Activated T-cell treated with anti-CD3 and anti-CD28 coated beads for 1 hour (primary cell): ENCODE measurements around the gene AGFG1.

Experiments used
- DNase-seq: peaks from one replicate; pipeline ENCODE4 v3.0.0-alpha.2; 2020; ENCODE audit warnings: low read depth

Gene AGFG1

DNA sequence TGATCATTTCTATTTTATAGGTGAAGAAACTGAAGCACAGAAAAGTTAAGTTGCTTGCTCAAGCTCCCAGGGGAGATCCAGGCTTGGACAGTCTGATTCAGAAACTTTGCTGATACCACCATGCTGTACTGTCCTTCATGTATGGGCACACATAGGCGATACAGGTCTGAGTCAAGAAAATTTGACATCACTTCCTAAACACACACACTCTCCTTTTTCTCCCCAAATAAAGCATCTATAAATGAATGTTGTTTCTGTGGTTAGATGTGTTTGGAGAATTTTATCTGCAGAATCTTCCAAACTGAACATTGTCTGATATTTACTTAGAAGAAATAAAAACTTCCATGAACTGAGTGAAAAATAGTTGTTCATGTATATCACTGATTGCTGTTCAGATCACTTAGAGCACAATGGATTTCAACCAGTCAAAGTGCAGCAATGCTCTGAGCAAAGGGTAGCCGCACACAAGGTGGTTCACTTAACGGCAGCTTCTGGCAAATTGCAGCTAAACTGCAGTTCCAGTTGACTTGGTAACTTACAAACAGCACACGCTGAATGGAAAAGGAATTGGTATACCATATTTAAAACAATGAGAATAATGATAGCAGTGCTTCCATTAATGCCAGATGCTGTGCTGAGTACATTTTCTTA, 10.0 kb upstream of the AGFG1 start:
- no peak for DNase-seq

DNA sequence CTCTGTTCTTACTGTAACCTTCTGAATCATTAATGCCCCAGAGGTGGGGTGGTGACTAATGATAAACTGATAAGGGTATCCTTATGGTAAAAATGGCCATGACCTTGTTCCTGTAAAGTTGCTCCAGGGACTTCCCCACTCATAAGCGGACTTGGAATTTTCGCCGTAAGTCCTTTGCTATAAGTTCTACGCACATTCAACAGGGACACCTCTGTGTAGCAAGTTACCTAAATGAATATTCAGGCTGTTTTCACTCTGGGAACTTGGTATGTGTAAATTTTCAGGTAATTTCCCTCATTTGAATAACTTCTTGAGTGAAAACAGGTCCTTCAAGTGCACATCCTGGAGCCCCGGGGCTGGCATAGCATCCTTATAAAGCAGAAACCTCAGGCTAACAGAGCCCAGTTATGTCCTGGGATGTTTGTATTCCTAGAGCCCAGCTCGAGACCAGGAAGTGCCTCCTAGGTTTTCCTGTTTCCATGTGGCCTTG, 9.4 kb upstream of the AGFG1 start:
- no peak for DNase-seq

DNA sequence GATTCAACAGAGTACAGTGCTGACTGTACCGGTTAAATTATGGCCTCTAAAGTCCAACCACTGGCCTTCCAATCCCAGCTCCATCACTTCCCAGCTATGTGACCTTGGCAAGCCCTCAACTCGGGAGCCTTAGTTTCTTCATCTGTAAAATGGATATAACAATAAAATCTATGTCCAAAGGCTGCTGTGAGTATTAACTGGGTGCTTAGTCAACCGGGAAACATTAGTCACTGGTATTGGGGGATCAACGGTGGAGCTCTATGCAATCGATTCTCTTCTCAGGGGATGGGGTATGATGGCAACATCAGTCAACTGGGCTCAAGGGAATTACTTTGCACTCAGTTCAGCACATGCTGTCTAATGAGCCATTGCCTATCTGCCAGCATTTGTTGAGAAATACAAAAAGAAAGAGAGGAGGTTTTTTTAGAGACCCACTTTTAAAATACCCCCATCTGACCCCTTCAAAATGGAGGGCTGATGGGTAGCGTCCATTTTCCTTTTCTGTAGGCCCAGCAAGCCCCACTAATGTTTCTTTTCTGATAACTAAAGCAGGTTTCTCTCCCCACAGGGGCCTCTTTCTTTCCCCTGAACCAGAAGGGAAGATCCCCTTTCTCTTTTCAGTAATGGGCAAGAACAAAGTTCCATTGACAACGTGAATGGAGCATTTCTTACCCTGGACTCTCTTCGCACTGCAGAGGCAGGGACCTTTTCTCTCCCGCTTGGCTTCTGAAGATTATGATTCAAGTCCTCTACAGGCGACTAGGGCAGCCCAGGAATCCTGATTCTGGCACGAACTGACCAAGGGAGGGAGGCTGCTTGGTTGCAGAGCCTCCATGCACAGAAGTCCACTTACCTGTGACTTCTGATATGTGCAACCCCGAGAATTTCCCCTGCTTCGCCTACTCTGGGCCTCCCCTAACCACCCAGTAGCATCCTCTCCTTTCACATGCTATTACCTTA, 8.7 kb upstream of the AGFG1 start:
- no peak for DNase-seq

DNA sequence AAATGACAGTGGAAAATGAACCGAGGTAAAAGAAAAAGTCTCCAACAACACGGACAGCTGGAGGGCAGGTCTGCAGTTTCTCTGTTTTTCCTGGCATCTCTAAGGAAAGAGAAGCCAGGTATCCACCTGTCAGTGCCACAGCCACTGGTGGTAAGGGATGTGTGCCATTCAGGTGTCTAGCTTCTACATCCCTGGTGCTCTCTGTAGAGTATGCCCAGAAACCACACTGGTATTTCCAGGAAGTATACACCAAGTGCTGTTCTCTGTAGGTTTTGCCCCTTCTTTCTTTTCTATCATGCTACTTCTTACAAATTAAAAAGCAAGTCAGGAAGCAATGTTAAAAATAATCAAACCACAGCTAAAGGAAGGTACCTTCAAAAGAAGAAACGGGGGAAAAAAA, 7.6 kb upstream of the AGFG1 start:
- DNase-seq: no peak

DNA sequence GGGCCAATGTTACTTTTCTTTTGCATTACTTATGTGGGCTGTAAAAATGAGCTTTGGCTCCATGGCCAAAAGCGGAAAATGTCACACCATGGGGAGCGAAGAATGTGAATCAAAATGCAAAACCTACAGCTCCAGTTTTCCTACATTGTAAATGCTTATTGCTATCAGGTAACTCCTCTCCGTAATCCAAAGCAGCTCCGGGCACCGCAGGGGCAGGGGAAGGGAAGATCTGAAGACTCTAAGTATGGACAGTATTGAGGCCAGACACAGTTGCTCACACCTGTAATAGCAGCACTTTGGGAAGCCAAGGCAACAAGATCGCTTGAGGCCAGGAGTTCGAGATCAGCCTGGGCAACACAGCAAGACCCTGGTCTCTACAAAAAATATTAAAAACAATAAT, 7.1 kb upstream of the AGFG1 start:
- no peak for DNase-seq

DNA sequence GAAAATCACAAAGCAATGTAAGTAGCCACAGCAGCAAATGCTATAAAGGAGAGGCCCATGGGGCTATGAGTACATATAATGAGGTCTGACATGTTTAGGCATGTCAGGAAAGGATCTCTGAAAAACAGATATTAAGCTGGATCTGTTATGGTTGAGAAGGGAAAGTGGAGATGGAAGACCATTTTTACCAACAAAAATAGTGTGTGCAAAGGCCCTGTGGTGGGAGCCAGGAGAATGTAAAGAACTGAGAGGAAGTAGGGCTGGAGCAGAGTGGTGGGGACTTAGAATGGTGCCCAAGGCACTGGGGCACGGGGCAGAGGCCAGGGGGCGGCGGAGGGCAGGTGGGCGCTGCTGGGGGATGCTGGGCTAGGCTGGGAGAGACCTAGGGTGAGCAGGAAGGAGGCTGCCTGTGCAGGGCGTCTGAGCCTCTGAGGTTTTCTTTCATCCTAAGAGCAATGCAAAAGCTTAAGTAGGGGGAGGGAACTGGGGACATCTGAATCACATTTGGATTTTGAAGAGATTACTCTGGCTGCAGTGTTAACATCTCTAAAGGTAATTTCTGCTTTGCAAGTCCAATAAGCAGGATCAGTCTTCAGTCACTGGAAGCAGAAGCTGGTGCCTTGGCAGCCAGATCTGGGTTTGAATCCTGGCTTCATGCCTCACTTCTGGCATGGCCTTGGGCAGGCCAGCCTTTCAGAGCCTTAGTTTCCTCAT, 4.9 kb upstream of the AGFG1 start:
- no peak for DNase-seq

DNA sequence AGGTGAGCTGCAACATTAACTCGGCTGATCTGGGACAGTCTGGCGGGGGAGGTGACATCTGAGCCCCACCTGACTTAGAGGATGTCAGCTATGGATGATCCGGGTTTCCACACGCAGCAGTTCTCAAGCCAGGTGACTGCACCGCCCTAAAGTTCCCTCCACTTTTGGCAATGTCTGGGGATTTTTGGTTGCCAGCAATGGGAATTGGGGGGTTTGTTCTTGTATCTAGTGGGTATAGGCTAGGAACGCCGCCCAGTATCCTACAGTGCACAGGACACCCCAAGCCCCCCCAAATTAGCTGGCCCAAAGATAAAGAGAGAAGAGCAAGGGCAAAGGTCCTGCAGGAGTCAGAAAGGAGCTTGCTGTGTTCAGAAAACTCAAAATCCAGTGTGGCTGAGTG, 544 bp upstream of the AGFG1 start:
- no peak for DNase-seq

DNA sequence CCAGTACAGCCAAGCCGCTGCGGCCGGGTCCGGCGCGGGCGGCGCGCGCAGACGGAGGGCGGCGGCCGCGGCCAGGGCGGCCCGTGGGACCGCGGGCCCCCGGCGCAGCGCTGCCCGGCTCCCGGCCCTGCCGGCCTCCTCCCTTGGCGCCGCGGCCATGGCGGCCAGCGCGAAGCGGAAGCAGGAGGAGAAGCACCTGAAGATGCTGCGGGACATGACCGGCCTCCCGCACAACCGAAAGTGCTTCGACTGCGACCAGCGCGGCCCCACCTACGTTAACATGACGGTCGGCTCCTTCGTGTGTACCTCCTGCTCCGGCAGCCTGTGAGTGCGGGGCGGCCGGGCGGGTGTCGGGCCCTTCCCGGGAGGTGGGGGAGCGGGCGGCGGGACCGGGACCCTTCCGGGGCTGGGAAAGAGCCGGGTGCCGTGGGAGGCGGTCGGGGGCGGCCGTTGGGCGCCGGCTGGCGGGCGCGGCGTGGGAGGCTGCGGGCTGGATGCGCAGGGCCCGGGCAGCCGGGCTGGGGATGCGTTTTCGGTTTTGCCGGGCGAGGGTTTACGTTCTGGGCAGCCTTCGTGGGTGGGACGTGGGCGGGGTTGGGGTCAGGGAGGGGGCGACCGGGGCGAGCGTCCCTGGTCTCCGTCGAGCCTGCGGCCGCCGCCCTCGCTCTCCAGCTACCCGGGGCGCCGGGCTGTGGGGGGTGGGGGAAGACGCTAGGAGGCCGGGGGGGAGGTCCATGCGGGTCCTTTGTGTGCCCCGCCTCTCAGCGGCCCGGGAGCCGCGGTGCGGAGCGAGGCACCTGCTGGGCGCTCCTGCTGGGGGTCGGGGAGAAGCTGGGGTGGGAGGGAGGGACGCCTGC, 537 bp downstream of the AGFG1 start:
- DNase-seq: peak; percentile 18

DNA sequence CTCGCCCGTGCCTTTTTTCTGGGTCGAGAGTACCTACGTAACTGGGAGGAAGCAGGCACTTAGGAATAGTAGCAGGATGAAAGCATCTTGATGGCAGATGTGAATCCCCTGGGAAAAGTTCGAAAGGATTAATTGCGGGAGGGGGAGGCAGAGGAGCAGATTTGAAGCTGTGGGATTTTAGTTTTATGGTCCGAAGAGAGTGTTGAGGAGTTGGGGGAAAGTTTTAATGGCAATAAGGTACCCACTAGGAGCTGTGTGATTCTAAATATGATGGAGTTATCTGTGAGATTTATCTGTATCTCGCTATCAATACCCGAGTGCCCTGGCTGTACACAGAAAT, 1.1 kb downstream of the AGFG1 start:
- DNase-seq: no peak

DNA sequence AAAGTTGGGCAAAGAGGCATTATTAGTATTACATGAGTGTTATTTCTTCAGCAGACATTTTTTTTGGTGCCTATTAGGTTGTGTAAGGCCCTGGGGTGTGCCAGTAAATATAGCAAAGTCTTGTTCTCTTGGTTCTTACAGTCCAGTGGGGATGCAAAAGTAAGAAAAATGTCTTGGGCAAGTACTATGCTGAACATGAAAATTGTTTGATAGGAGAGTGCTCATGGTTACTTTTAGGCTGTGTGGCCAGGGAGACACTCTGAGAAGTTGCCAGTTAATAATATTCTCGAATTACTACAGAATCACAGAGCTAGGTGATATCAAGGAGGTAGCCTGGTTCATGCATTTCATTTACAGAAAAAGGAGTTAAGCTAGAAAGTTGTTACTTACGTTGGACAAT, 1.9 kb downstream of the AGFG1 start:
- DNase-seq: no peak

DNA sequence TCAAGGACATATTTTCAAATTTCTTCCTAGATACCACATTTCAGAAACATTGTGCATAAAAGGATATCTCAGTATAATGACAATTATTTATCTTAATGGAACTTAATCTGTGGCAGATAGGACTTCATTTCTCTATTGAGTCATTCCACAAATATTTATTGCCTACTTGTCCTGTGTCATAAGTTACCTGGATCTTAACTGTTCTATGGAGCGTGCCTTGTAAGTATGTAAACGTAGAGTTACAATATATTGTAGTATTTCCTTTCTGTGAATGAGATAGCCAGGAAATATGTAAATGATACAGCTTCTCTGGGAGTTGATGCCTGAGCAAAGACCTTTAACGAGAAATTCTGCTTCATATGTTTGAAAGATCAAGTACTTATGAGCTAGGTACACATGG, 2.5 kb downstream of the AGFG1 start:
- no peak for DNase-seq

DNA sequence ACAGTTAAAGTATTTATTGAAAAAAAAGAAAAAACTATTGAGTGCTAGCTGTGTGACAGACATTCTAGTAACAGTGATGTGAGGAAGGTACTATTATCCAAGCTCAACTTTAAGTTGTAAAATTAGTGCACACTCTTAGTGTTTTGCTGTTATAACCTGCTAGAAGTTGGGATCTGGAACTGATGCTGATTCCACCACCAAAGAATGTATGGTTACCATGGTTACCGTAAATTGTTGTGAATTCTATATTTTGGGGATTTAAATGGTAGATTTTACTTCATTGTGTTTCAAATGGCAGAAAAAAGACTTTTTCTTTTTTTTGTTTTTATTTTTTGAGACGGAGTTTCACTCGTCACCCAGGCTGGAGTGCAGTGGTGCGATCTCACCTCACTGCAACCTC, 5.3 kb downstream of the AGFG1 start:
- DNase-seq: no peak

DNA sequence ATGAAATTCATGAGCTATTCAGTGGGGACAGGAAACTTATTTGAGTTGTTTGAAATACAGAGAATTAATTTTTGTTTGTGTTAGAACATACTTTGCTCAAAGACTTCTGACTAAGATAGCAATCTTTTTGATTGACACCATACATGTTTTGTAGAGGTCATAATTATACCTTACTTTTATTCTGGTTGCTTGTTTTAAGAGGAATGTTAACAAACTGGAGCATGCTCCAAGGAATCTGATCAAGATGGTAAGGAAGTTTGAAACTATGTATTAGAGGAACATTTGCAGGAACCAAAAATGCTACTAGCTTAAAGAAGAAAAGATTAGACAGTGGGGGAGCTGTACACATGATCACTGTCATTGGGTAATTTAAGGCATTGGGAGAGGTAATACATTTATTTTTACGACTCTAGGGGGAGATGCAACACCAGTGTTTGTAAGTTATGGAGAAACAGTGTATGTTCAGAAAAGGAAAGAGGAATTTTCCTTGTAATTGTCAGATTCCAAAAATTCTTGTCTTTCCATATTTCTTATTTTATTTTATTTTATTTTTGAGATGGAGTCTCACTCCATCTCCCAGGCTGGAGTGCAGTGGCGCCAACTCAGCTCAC, 8.0 kb downstream of the AGFG1 start:
- DNase-seq: no peak

DNA sequence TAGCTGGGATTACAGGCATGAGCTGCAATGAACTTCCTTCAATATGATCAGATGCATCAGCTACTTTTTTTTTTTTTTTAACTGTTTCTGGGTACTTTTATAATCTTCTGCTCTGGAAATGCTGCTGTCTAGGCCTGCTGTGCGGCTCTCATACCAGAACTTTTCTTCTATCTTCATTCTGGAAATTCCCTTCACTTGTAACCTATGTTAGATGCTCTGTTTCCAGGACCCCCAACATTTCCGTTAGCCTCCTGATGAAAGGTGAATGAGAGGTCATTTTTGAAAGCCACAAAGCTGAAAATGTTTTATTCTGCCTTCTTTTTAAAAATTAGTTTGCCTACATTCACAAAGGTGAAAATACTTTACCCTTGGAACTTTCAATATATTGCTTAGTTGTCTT, 8.6 kb downstream of the AGFG1 start:
- no peak for DNase-seq

DNA sequence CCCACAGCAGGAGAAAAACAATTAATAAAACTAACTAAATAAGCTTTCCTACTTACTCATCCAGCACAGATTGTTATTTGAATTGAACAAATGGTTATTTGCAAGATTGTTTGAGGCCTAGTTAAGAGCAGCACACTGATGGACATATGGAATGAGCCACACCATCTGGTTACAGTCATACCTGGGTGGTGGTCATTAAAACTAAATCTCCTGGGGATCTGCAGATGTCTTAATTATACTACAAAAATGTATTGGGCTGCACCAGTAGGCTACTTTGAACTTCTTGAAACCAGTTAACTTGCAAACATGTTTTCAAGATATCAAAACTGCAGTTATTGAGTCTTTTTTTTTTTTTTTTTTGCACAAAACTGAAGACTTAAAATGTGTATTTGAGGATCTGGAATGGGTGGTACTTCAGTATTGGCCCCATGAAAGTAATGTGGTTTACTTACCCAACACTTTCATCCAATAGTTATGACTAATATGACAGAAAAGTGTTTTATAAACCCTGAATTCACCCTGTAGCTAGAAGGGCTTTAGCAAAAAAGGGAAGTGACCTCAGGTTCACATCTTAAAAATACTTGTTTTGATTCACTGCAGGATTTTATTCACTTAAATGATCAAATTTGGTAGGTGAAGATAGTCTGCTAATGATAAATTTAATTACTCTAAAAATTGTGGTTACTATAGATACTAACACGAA, 10.8 kb downstream of the AGFG1 start:
- no peak for DNase-seq

DNA sequence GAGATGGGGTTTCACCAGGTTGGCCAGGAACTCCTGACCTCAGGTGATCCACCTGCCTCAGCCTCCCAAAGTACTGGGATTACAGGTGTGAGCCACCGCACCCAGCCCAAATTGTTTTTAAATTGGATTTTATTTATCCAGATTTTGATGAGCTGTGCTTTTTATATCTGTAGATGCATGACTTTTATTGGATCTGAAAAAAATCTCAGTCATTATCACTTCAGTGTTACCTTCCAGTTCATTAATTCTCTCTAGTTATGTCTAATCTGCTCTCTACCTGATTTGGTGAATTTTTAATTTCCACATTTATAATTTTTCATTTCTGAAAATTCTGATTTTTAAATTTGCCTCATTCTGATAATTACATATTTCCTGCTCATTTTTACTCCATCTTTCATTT, 13.5 kb downstream of the AGFG1 start:
- no peak for DNase-seq

DNA sequence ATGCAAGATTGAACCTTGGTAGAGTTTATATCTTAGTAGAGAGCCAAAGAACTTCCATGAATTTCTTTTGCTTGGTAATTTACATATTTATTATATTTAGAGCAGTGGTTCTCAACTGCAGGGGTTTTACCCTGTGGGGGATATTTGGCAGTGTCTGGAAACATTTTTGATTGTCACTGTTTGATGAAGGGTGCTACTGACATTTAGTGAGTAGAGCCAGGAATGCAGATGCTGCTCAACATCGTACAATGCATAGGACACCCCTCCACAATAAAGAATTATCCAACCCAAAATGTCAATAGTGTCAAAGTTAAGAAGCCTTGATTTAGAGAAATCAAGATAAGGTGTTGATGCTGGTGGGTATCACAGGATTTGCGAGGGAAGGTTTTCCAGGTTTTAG, 14.7 kb downstream of the AGFG1 start:
- no peak for DNase-seq

DNA sequence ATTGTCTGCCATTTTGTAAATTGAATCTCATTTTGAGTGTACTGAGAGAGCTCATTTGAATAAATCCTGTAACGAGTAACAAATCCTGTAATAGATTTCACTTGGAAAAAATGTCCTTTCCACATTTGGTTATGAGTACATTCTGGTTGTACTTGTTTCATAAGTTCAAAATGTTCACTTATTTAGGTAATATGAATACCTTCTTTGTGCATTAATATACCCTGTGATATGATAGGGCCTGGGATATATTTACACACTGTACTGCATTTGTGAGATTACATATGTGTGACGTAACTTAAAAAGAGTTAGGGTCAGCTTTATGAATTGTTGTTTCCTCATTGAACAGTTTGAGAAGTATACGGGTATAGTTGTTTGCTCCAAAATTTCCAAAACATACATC, 16.1 kb downstream of the AGFG1 start:
- no peak for DNase-seq

DNA sequence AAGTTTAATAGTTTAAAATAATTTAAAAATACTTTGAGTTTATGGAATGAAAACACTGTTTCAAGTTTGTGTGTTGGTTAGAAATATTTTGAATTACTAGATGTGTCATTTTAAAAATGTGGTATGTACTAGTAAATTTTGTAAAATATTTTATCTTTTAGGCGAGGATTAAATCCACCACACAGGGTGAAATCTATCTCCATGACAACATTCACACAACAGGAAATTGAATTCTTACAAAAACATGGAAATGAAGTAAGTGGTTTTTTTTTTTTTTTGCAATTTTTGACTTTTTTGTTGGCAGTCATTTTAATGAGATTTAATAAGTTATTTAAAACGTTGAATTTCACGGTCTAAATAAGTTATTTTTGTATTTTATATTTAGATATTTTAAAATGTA, 19.4 kb downstream of the AGFG1 start:
- no peak for DNase-seq

DNA sequence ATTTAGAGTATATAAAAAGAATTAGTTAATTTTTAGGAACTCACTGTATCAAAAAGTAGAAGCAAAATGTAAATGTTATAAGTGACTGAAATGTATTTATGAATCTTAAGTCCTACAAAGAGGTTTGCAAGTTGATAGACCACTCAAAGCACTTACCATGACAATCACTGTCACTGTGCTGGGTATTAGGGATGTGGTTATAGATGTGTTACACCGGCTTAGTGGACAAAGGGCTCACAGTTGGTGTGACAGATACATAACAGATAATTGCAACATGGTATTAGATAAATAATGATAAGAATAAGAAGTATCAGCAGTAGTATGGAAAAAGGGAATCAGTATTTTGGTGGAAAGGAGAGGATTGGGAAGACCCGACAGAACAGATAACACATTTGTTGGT, 21.6 kb downstream of the AGFG1 start:
- no peak for DNase-seq

DNA sequence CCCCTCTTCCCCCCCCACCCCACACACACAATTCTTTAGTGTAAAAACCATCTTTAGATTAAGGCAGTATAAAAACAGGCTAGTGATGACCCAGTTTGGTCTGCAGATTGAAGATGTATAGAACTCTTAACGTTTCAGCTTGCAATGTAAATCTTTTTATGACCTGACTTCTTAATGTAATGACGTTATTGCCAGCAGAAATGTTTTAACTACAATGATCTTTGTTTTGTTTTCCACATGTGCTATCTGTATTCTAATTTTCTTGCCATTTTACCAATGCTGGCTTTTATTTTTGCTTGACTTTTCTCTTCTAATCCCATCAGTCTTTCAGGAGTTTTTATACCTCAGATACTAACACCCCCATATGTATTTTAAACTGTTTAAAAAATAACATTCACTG, 25.2 kb downstream of the AGFG1 start:
- no peak for DNase-seq
